ENCODE data around the gene LRRC47.
"Not testable (repeated sequence)": the region's sequence is repeated elsewhere in the genome, so short reads cannot be mapped to it uniquely, and the experiment has no call there.

The LRRC47 gene

GRCh38 chr1:3814771-3815561 is 18.7 kb upstream of the LRRC47 start:
- no peaks in the 10 kb centered on the region for H3K27me3 ChIP-seq (replicated peaks; ENCODE audit: control insufficient read depth, insufficient read depth, low read length)
- H3K36me3 ChIP-seq (ENCODE audit: control insufficient read depth, insufficient read depth, low read length), result peaks cover 3% of the 10 kb centered on the region
- TF ChIP-seq, protein P1, sequence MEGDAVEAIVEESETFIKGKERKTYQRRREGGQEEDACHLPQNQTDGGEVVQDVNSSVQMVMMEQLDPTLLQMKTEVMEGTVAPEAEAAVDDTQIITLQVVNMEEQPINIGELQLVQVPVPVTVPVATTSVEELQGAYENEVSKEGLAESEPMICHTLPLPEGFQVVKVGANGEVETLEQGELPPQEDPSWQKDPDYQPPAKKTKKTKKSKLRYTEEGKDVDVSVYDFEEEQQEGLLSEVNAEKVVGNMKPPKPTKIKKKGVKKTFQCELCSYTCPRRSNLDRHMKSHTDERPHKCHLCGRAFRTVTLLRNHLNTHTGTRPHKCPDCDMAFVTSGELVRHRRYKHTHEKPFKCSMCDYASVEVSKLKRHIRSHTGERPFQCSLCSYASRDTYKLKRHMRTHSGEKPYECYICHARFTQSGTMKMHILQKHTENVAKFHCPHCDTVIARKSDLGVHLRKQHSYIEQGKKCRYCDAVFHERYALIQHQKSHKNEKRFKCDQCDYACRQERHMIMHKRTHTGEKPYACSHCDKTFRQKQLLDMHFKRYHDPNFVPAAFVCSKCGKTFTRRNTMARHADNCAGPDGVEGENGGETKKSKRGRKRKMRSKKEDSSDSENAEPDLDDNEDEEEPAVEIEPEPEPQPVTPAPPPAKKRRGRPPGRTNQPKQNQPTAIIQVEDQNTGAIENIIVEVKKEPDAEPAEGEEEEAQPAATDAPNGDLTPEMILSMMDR (IDR thresholded peaks at IDR 0.05; ENCODE audit: insufficient read depth, low read length, poor library complexity, severe bottlenecking), result no peak
- H3K4me3 ChIP-seq (replicated peaks; ENCODE audit: low read depth, low read length), result no peak overlapping the region
- DNase-seq (ENCODE audit: extremely low read depth, insufficient read length), result no peak

DNA sequence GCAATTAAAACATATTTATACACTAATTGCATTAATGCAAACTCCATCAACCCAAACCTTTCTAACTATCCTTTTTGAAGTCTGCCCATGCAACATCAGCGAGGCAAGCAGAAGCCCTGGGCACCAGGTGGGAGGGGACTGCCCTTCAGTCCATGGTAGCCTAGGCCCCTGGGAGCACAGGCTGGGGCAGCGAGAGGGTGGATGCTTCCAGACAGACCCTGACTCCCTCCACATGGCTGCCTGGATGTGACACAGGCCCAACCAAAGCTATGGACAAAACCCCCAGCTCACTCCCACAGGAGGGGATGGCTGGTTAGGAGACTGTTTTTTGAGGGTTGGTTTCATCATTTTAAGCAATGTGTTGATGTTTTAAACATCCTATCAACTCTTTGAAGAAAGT is 17.8 kb upstream of the LRRC47 start:
- Histone ChIP-seq H3K4me3 (replicated peaks; ENCODE audit: low read depth, low read length) (no peak overlapping the region), H3K27me3 (replicated peaks; ENCODE audit: control insufficient read depth, insufficient read depth, low read length) (no peaks in the 10 kb centered on the region)
- TF ChIP-seq, protein P1 (IDR thresholded peaks at IDR 0.05; ENCODE audit: insufficient read depth, low read length, poor library complexity, severe bottlenecking), result no peak

GRCh38 chr1:3811595-3811911 is 15.3 kb upstream of the LRRC47 start:
- Histone ChIP-seq H3K36me3 (ENCODE audit: control insufficient read depth, insufficient read depth, low read length) (peaks cover 3% of the 10 kb centered on the region), H3K27me3 (replicated peaks; ENCODE audit: control insufficient read depth, insufficient read depth, low read length) (no peaks in the 10 kb centered on the region), H3K4me3 (replicated peaks; ENCODE audit: low read depth, low read length) (no peak overlapping the region)
- no peak for DNase-seq (ENCODE audit: extremely low read depth, insufficient read length)
- TF ChIP-seq, protein P1 (IDR thresholded peaks at IDR 0.05; ENCODE audit: insufficient read depth, low read length, poor library complexity, severe bottlenecking), result no peak

More for the DNA sequence above, 17.8 kb upstream of the LRRC47 start:
- peaks cover 3% of the 10 kb centered on the region for H3K36me3 ChIP-seq (ENCODE audit: control insufficient read depth, insufficient read depth, low read length)
- DNase-seq (ENCODE audit: extremely low read depth, insufficient read length), result no peak

GRCh38 chr1:3810149-3810761 is 14.0 kb upstream of the LRRC47 start:
- not testable (repeated sequence) for H3K27me3 ChIP-seq (replicated peaks; ENCODE audit: control insufficient read depth, insufficient read depth, low read length); DNase-seq (ENCODE audit: extremely low read depth, insufficient read length); H3K4me3 ChIP-seq (replicated peaks; ENCODE audit: low read depth, low read length); H3K36me3 ChIP-seq (ENCODE audit: control insufficient read depth, insufficient read depth, low read length)

GRCh38 chr1:3809680-3810079 is 13.4 kb upstream of the LRRC47 start:
- TF ChIP-seq, protein P1 (IDR thresholded peaks at IDR 0.05; ENCODE audit: insufficient read depth, low read length, poor library complexity, severe bottlenecking), result no peak
- Histone ChIP-seq H3K4me3 (replicated peaks; ENCODE audit: low read depth, low read length) (no peak overlapping the region), H3K27me3 (replicated peaks; ENCODE audit: control insufficient read depth, insufficient read depth, low read length) (no peaks in the 10 kb centered on the region), H3K36me3 (ENCODE audit: control insufficient read depth, insufficient read depth, low read length) (no peaks in the 10 kb centered on the region; the same call in 1 of the 2 replicates)
- DNase-seq (ENCODE audit: extremely low read depth, insufficient read length), result no peak

DNA sequence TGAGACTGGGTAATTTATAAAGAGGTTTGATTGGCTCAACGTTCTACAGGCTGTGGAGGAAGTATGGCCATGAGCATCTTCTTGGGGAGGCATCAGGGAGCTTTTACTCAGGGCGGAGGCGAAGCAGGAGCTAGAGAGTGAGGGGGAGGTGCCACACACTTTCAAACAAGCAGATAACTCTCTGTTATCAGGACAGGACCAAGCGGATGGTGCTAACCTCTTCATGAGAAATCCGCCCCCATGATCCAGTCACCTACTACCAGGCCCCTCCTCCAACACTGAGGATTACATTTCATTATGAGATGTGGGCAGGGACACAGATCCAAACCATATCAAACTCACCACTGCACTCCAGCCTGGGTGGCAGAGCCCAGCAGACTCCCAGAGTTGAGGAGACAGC is 11.5 kb upstream of the LRRC47 start:
- Histone ChIP-seq H3K4me3 (replicated peaks; ENCODE audit: low read depth, low read length) (no peak overlapping the region), H3K36me3 (ENCODE audit: control insufficient read depth, insufficient read depth, low read length) (no peaks in the 10 kb centered on the region), H3K27me3 (replicated peaks; ENCODE audit: control insufficient read depth, insufficient read depth, low read length) (no peaks in the 10 kb centered on the region)
- no peak for DNase-seq (ENCODE audit: extremely low read depth, insufficient read length)
- TF ChIP-seq, protein P1 (IDR thresholded peaks at IDR 0.05; ENCODE audit: insufficient read depth, low read length, poor library complexity, severe bottlenecking), result no peak

Measured in GM06990 (cell line).